PC-9 (cell line): ENCODE measurements around the gene RTP5.
"Not testable (repeated sequence)": the region's sequence is repeated elsewhere in the genome, so short reads cannot be mapped to it uniquely, and the experiment has no call there.

Source experiments
- CTCF ChIP-seq: fragments of 200-600 bp; sonication (generic); conservative IDR thresholded peaks from 2 replicates; pipeline ENCODE4 v1.6.1; 2017; ENCODE audit warnings: mixed run types, antibody characterized with exemption, mild to moderate bottlenecking, moderate library complexity
- EZH2 ChIP-seq: fragments of 200-600 bp; sonication (generic); IDR thresholded peaks from 2 replicates; pipeline ENCODE4 v1.8.0; 2017; ENCODE audit warnings: antibody characterized with exemption, low read depth

GRCh38 chr2:241907831-241908230 lies 38.3 kb downstream of the RTP5 start:
- not testable (repeated sequence) for TF ChIP-seq CTCF, EZH2
